HuH-7.5 (cell line): ENCODE measurements around the gene DISC1.
"Not testable (repeated sequence)": the region's sequence is repeated elsewhere in the genome, so short reads cannot be mapped to it uniquely, and the experiment has no call there.

Source experiments
- DNase-seq: peaks from one replicate; pipeline ENCODE4 v3.0.0; 2011; ENCODE audit warnings: low spot score

The DISC1 gene

GRCh38 chr1:231638647-231639046 is 12.1 kb downstream of the DISC1 start:
- no peak for DNase-seq

GRCh38 chr1:231639819-231640218 is 13.2 kb downstream of the DISC1 start:
- DNase-seq, result no peak

- DNase-seq, result not testable (repeated sequence)
Observed at GRCh38 chr1:231641444-231641843, 14.9 kb downstream of the DISC1 start.

- DNase-seq, result not testable (repeated sequence)
Observed at GRCh38 chr1:231642061-231642460, 15.5 kb downstream of the DISC1 start.

- DNase-seq, result no peak
Observed at GRCh38 chr1:231642618-231643017, 16.0 kb downstream of the DISC1 start.

- DNase-seq, result no peak
Observed at GRCh38 chr1:231643071-231643934, 16.7 kb downstream of the DISC1 start.

- DNase-seq, result no peak
Observed at GRCh38 chr1:231643935-231644237, 17.3 kb downstream of the DISC1 start.

- DNase-seq, result not testable (repeated sequence)
Observed at GRCh38 chr1:231645634-231646033, 19.0 kb downstream of the DISC1 start.

- not testable (repeated sequence) for DNase-seq
Observed at GRCh38 chr1:231646165-231646564, 19.6 kb downstream of the DISC1 start.

- DNase-seq, result not testable (repeated sequence)
Observed at GRCh38 chr1:231651621-231652260, 25.2 kb downstream of the DISC1 start.

GRCh38 chr1:231653632-231654031 is 27.0 kb downstream of the DISC1 start:
- DNase-seq, result no peak

GRCh38 chr1:231656741-231657140 is 30.2 kb downstream of the DISC1 start:
- DNase-seq, result no peak

- not testable (repeated sequence) for DNase-seq
Observed at GRCh38 chr1:231658223-231658622, 31.6 kb downstream of the DISC1 start.

GRCh38 chr1:231660198-231660597 is 33.6 kb downstream of the DISC1 start:
- DNase-seq, result no peak

- no peak for DNase-seq
Observed at GRCh38 chr1:231663211-231663792, 36.7 kb downstream of the DISC1 start.

- no peak for DNase-seq
Observed at GRCh38 chr1:231665101-231665500, 38.5 kb downstream of the DISC1 start.

GRCh38 chr1:231665726-231666125 is 39.1 kb downstream of the DISC1 start:
- DNase-seq, result no peak

GRCh38 chr1:231666220-231666936 is 39.8 kb downstream of the DISC1 start:
- DNase-seq, result no peak

GRCh38 chr1:231666937-231667608 is 40.5 kb downstream of the DISC1 start:
- no peak for DNase-seq

GRCh38 chr1:231667896-231668506 is 41.4 kb downstream of the DISC1 start:
- DNase-seq, result no peak

GRCh38 chr1:231668826-231669225 is 42.2 kb downstream of the DISC1 start:
- no peak for DNase-seq
